IPS-18c (cell line): ENCODE measurements around the gene RNF223.

Experiments
- H3K4me3 ChIP-seq: 2 replicates; pipeline ENCODE4 v1.7.0; 2013; ENCODE audit warnings: low read depth, mild to moderate bottlenecking, low read length, moderate library complexity; ENCODE audit not compliant: insufficient read depth
- H3K9me3 ChIP-seq: one replicate; pipeline ENCODE4 v1.6.1; 2013; ENCODE audit warnings: mild to moderate bottlenecking, low read length, moderate library complexity; ENCODE audit not compliant: control insufficient read depth, insufficient read depth

Gene RNF223

GRCh38 chr1:1073743-1074587 is at the start of gene RNF223:
Gene RNF223 (minus strand): TSS chr1:1074306. CDS start chr1:1072566, 1,740 bp downstream.
- Histone ChIP-seq H3K4me3 (no peak within 1 kb of the TSS), H3K9me3 (no peaks in the 10 kb centered on the region)

- peaks cover 2% of the 10 kb centered on the region for H3K9me3 ChIP-seq
- H3K4me3 ChIP-seq = no peak overlapping the region
These were observed 48.9 kb upstream of the RNF223 start for GRCh38 chr1:1122981-1123480.

DNA sequence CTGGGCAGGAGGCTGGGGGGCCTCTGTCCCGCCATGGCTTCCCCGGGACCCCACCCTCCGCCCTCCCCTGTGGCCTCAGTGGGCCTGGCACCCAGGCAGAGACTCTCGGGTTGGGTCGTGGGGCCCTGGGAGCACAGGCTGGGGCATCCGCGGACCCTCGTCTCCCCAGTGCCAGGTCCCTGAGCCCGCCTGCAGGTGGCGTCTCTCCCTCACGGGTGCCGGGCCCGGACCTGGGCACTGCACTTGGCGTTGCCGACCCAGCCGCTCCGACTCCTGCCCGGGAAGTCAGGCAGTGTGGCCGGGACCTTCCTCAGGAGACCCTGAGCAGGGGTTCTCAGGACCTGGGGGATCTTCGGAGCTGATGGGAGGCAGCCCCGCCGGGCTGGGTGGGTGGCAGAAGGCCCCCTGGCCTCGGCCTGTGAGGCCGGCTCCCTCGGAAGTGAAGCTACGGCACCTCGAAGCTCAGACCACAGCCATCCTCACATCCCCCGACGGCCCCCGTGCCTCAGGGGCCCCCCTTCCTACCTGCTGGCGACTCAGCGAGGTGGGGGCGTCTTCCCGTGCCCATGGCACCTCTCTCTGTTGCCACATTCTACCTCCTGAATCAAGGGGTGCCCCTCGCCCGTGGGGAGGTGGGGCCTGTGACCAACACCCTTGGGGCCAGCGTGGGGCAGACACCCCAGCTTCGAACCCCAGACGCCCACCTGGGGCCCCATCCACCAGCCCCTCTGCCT is 48.1 kb upstream of the RNF223 start:
- no peak overlapping the region for H3K4me3 ChIP-seq

DNA sequence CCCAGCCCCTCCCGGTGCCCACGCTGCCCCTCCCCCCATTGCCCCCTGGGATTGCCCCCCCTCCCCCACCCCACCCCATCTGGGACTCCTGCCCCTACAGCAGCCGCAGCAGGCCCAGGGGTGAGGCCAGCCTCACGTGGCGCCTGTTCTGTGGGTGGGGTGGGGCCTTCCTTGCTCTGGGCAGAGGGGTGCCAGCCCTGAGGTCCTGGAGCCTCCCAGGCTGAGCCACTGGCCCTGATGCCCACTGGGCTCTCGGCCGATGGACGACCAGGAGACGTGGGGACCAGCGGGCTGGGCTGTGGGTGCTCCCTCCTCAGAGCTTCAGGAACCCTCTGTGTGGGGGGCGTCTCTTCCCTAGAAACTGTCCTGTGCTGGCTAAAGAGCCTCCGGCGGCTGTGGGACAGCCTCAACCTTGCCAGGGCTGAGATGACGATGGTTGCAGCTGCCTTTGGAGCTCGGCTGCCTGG is 47.5 kb upstream of the RNF223 start:
- H3K4me3 ChIP-seq = no peak overlapping the region
- H3K9me3 ChIP-seq = peaks cover 4% of the 10 kb centered on the region

More for the DNA sequence above, 48.1 kb upstream of the RNF223 start:
- peaks cover 4% of the 10 kb centered on the region for H3K9me3 ChIP-seq

- Histone ChIP-seq H3K9me3 (peaks cover 4% of the 10 kb centered on the region), H3K4me3 (no peak overlapping the region)
These were observed 46.9 kb upstream of the RNF223 start for GRCh38 chr1:1120866-1121591.

DNA sequence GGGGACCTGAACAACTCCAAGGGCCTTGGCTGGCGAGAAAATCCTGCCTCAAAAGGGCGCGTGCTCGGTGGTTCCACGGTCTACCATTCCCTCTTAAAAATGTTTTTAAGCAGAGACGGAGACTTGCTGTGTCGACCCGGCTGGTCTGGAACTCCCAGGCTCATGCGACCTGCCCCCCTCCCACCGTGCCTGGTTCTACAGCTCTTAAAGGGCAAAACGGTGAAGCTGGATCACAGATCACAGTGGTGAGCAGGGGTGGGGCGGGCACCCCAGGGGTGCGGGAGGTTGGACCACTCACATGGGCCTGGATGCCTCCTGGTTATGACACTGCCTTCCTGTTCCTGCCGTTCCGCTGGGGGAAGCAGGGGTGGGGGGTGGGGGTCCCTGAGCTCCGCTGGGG is 46.0 kb upstream of the RNF223 start:
- H3K4me3 ChIP-seq = no peak overlapping the region
- H3K9me3 ChIP-seq = peaks cover 4% of the 10 kb centered on the region

- Histone ChIP-seq H3K4me3 (no peak overlapping the region), H3K9me3 (peaks cover 4% of the 10 kb centered on the region)
These were observed 45.3 kb upstream of the RNF223 start for GRCh38 chr1:1119272-1119890.

DNA sequence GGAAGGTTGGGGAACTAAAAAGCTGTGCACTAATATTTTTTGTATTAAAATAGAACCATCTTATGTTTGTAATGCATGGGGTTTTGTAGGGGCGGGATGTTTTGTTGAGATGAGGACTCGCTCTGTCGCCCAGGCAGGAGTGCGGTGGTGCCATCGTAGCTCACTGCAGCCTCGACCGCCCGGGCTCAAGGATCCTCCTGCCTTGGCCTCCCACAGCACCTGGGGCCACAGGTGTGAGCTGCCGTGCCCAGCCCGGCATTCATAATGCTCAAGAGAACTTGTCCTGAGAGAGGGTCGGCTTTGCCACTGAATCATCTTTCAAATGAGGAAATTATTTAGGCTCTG is 44.7 kb upstream of the RNF223 start:
- peaks cover 4% of the 10 kb centered on the region for H3K9me3 ChIP-seq

GRCh38 chr1:1118011-1118875 is 44.1 kb upstream of the RNF223 start:
- Histone ChIP-seq H3K4me3 (no peak overlapping the region), H3K9me3 (peaks cover 4% of the 10 kb centered on the region)

More for the DNA sequence above, 44.7 kb upstream of the RNF223 start:
- no peak overlapping the region for H3K4me3 ChIP-seq

- H3K4me3 ChIP-seq = no peak overlapping the region
- H3K9me3 ChIP-seq = peaks cover 4% of the 10 kb centered on the region
These were observed 43.3 kb upstream of the RNF223 start for GRCh38 chr1:1117469-1117831.

DNA sequence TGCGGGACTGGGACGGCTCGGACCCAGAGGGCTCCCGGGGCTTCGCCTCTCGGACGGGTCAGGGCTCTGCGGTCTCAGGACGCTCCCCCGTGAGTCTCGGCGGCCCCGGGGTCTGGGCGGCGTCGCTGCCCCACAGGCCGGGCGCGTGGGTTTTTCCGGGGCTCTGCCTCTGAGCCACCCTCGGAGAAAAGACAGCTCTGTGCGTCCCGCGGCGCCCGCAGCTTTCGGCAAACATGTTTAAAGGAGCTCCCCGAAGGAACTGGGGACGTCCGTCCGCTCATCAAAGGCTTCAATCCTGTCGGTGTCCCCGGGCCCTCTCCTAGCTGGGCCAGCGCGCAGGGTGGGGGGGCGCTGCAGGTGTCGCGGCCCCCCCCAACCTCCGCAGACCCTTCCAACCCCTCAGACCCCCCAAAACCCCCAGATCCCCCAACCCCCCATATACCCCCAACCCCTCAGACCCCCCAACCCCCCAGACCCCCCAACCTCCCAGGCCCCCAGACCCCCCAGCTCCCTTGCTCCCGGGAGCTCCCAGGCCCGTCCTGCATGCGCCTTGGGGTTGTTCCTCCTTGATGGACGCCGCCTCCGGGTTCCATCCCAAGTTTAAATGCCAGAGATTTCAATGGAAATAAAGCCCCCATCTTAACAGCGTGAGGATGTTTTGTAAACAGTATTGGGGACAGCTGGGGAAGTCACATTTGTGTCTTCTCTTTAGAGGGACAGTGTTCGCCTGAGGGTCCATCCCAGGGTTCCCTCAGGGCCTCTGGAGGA is 42.8 kb upstream of the RNF223 start:
- Histone ChIP-seq H3K9me3 (peaks cover 4% of the 10 kb centered on the region), H3K4me3 (peak overlapping the region; percentile 69)

DNA sequence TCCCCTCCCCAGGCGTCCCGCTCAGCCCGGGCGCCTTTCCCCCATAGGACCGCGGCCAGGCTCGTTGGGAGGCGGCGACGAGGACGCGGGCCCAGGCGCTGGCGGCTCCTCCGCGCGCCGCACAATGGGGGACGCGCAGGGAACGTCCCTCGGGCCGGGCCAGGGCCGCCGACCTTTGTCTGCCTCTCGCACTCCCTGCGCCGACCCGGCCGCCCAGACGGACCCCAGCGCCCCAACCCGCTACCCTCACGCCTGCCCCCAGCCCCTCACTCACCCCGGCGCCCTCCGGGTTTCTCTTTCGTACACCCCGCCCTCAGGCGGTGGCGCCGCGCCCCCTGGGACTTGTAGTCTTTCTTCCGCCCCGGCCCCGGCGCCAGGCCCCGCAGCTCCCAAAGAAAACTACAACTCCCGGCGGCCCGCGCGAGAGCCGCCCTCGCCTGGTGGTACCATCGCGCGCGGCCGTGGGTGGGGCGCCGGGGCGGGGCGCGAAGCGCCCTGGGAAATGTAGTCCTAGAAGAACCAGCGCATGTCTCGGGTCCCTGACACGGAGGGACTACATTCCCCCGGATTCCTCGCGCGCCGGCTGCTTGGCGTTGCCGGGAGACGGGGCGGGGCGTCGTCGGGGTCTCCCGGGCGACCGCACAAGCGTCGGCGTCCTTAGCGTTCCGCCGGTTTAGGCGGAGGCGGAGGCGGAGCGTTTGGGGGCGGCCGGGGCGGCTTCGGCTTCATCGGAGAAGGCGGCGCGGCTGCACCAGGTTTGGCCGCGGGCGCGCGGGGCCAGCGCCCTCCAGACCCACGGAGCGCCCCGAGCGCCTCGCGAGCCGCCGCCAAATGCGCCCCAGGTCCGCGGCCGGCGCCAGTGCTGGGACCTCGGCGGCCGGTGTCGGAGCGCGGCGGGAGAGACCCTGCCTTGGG is 41.9 kb upstream of the RNF223 start, which contains the start of gene C1orf159:
C1orf159 (minus strand) TSS at position 304 of the 915 bp plus-strand sequence. CDS start 24,546 bp downstream, outside the sequence.
- Histone ChIP-seq H3K4me3 (peak within 1 kb of the TSS; percentile 71), H3K9me3 (peaks cover 3% of the 10 kb centered on the region)

DNA sequence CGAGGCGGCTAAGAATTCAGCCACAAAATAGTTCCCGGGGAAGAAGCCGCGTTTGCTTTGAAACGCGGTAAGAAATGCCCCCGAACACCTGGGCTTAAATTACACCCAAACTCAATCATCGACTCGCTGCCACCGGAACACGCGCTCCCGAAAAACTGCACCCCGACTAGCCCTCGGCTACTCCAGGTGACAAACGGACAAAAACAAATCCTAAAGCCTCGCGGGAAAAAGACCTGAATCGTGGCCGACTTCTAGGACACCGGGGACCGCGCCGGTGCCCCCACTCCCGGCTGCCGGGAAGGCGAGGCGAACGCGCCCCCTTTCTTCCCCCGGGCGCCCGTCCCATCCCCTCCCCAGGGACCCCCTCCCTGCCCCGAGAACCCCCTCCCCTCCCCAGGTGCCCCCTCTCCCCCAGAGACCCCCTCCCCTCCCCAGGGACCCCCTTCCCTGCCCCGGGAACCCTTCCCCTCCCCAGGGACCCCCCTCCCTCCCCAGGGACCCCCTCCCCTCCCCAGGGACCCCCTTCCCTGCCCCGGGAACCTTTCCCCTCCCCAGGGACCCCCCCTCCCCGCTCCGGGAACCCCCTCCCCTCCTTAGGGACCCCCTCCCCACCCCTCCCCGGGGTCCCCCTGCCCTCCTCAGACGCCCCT is 41.2 kb upstream of the RNF223 start:
- H3K4me3 ChIP-seq = peak overlapping the region; percentile 44
- H3K9me3 ChIP-seq = peaks cover 2% of the 10 kb centered on the region

- H3K4me3 ChIP-seq = peak overlapping the region; percentile 44; the same call in 1 of the 2 replicates
These were observed 40.3 kb upstream of the RNF223 start for GRCh38 chr1:1114431-1114830.

More at GRCh38 chr1:1114431-1114830, 40.3 kb upstream of the RNF223 start:
- peaks cover 2% of the 10 kb centered on the region for H3K9me3 ChIP-seq
